ENCODE results near the gene APBB1IP. TPM values are rescaled to one million over a fixed set of nuclear protein-coding genes. Genes with fewer than 3 reads are reported as not detected.

Gene APBB1IP
- total and polyA plus RNA-seq, 2 of the 8 experiments (the other 6 are each of a cell fraction or from before 2014, with no cell fraction given): 0.05 TPM; not detected in 1

- no peaks in the 10 kb centered on the region for H3K79me2 ChIP-seq (ENCODE audit: control insufficient read depth in 1 of 2, insufficient read depth in 2 of 2, low read length in 2 of 2)
- H3K4me2 ChIP-seq (ENCODE audit: insufficient read depth in 1 of 2, low read depth in 2 of 2, low read length in 2 of 2): no peak overlapping the region
- H3K23me2 ChIP-seq (ENCODE audit: low read depth, low read length): no peaks in the 10 kb centered on the region
- no peak for FAIRE-seq
- no peak overlapping the region for H3K9ac ChIP-seq (replicated peaks in 1 of 4; ENCODE audit: extremely low read depth in 1 of 4, low read depth in 3 of 4, low read length in 3 of 4)
- H3K23ac ChIP-seq (ENCODE audit: insufficient read length): no peak overlapping the region
- ChIA-PET CTCF (ENCODE audit: partially characterized antibody) (interaction anchor here (0.5 kb wide), 1 partner anchor 73 kb away, joined by 4 read pairs; no protein-coding TSS in a partner anchor), POLR2A (ENCODE audit: partially characterized antibody) (interaction anchor here (0.6 kb wide), 1 partner anchor 216 kb away, joined by 3 read pairs; no protein-coding TSS in a partner anchor)
- no peak overlapping the region for H2BK5ac ChIP-seq (ENCODE audit: low read depth, low read length)
- no peaks in the 10 kb centered on the region for H3K9me3 ChIP-seq (ENCODE audit: insufficient read depth in 2 of 2, low read depth in 1 of 2, low read length in 1 of 2)
- no peak overlapping the region for H3K4ac ChIP-seq (replicated peaks; ENCODE audit: insufficient read length, low read depth, low read length)
- H3K4me3 ChIP-seq (ENCODE audit: extremely low read depth in 1 of 4, insufficient read depth in 2 of 4, low read depth in 3 of 4, low read length in 4 of 4): no peak overlapping the region
- H3K27ac ChIP-seq (ENCODE audit: low read depth, low read length): no peak overlapping the region
- no peak overlapping the region for H3K14ac ChIP-seq (ENCODE audit: insufficient read length)
- H3K56ac ChIP-seq (replicated peaks; ENCODE audit: insufficient read length, low read depth, low read length): no peak overlapping the region
- no peak overlapping the region for H2BK15ac ChIP-seq (ENCODE audit: low read length)
- no peaks in the 10 kb centered on the region for H3K36me3 ChIP-seq (ENCODE audit: control insufficient read depth in 2 of 4, insufficient read depth in 4 of 4, low read length in 3 of 4)
- no peaks in the 10 kb centered on the region for H3K27me3 ChIP-seq (replicated peaks in 1 of 4; ENCODE audit: control insufficient read depth in 3 of 4, extremely low read depth in 1 of 4, insufficient read depth in 3 of 4, low read length in 3 of 4)
- peak in 1 of 2 experiments; percentile 7 for DNase-seq (ENCODE audit: low read depth in 1 of 2, low spot score in 2 of 2)
- H2AFZ ChIP-seq (ENCODE audit: low read length): no peak overlapping the region; the same call in 1 of the 2 replicates
- no peak overlapping the region for H2AK5ac ChIP-seq (ENCODE audit: low read depth, low read length)
- H2BK20ac ChIP-seq (ENCODE audit: low read length): no peak overlapping the region
- no peak overlapping the region for H2BK12ac ChIP-seq (ENCODE audit: low read depth, low read length)
- no peak overlapping the region for H4K8ac ChIP-seq (ENCODE audit: extremely low read depth, insufficient read depth, low read length)
- no peak overlapping the region for H4K5ac ChIP-seq (ENCODE audit: insufficient read length, low read depth, low read length)
- no peaks in the 10 kb centered on the region for H3K4me1 ChIP-seq (replicated peaks in 1 of 4; ENCODE audit: control insufficient read depth in 3 of 4, insufficient read depth in 4 of 4, low read length in 3 of 4)
- H4K20me1 ChIP-seq (replicated peaks in 1 of 2; ENCODE audit: control insufficient read depth in 1 of 2, insufficient read depth in 2 of 2, low read length in 2 of 2): no peaks in the 10 kb centered on the region
- 87% methylated on average over 7 of the region's 7 CpGs; no CpG with 5 or more reads in 1 of the 2 experiments for WGBS, 2 experiments (ENCODE audit: extremely low coverage in 1 of 2, insufficient coverage in 1 of 2, insufficient read length in 1 of 2, insufficient replicate concordance in 2 of 2, low coverage in 1 of 2, low lambda C conversion rate in 2 of 2, missing lambda C conversion rate in 1 of 2)
- no peaks in the 10 kb centered on the region for H3K79me1 ChIP-seq (ENCODE audit: low read depth, low read length)
- no peak overlapping the region for H4K91ac ChIP-seq (replicated peaks; ENCODE audit: insufficient read length, low read length)
- no peak overlapping the region for H2BK120ac ChIP-seq (replicated peaks; ENCODE audit: low read depth, low read length)
- H3K18ac ChIP-seq (ENCODE audit: extremely low read depth, low read length): no peak overlapping the region
- TF ChIP-seq JUND (IDR thresholded peaks at IDR 0.05; ENCODE audit: low read length): no peak
- no peak for TF ChIP-seq SUZ12 (IDR thresholded peaks at IDR 0.05; ENCODE audit: low read length)
- TF ChIP-seq EP300 (IDR thresholded peaks at IDR 0.05; ENCODE audit: borderline replicate concordance in 1 of 2, low read depth in 2 of 2, low read length in 2 of 2): no peak
- no peak for TF ChIP-seq GTF2F1 (IDR thresholded peaks at IDR 0.05; ENCODE audit: borderline replicate concordance, low read depth, low read length)
- TF ChIP-seq TAF7 (optimal IDR thresholded peaks at IDR 0.05; ENCODE audit: borderline replicate concordance, low read depth, low read length): no peak
- TF ChIP-seq POLR2A (IDR thresholded peaks at IDR 0.05; ENCODE audit: control extremely low read depth in 1 of 2, low read depth in 2 of 2, low read length in 2 of 2): no peak
- no peak for TF ChIP-seq SP2 (IDR thresholded peaks at IDR 0.05; ENCODE audit: low read length)
- no peak for TF ChIP-seq SP4 (IDR thresholded peaks at IDR 0.05; ENCODE audit: low read length)
- no peak for TF ChIP-seq POLR2AphosphoS5 (IDR thresholded peaks at IDR 0.05; ENCODE audit: low read depth, low read length)
- TF ChIP-seq FOSL1 (IDR thresholded peaks at IDR 0.05; ENCODE audit: insufficient read depth, low read depth, low read length): no peak
- no peak for TF ChIP-seq SIN3A (conservative IDR thresholded peaks at IDR 0.05 in 1 of 2, IDR thresholded peaks at IDR 0.05 in 1 of 2; ENCODE audit: low read depth in 1 of 2, low read length in 2 of 2)
- no peak for TF ChIP-seq EZH2 (IDR thresholded peaks at IDR 0.05; ENCODE audit: low read depth, low read length, severe bottlenecking)
- TF ChIP-seq TEAD4 (IDR thresholded peaks at IDR 0.05; ENCODE audit: low read depth, low read length): no peak
- no peak for TF ChIP-seq RAD21 (IDR thresholded peaks at IDR 0.05 in 1 of 2, conservative IDR thresholded peaks at IDR 0.05 in 1 of 2; ENCODE audit: low read depth in 2 of 2, low read length in 2 of 2)
Observed at GRCh38 chr10:26486304-26486703, 48.2 kb downstream of the APBB1IP start.

Data from H1 (cell line).